Esophagus squamous epithelium (tissue), 5 donors: ENCODE measurements around the gene GLP1R. TPM values are rescaled to one million over a fixed set of nuclear protein-coding genes. Genes with fewer than 3 reads are reported as not detected.

Experiments used
- DNase-seq: peaks from one replicate; lab custom pipeline; 2025; lab: John Stamatoyannopoulos, UW
- H3K27ac ChIP-seq, 4 donors: fragments of 200-600 bp; sonication (generic); one replicate each; pipeline ENCODE4 v1.5.1; 2016 to 2019; ENCODE audit warnings: mild to moderate bottlenecking in 1 of 4
- H3K27me3 ChIP-seq, 4 donors: fragments of 200-600 bp; sonication (generic); 1 replicate in 3 of 4; 2 replicates in 1 of 4; pipeline versions ENCODE4 v1.5.1 to v1.6.0; 2017 to 2021; ENCODE audit warnings: antibody characterized with exemption in 1 of 4
- H3K36me3 ChIP-seq, 3 donors: fragments of 200-600 bp; sonication (generic); one replicate each; pipeline ENCODE4 v1.5.1; 2016 to 2019
- H3K4me1 ChIP-seq, 3 donors: fragments of 200-600 bp; sonication (generic); one replicate each; pipeline ENCODE4 v1.5.1; 2017 to 2019
- H3K4me3 ChIP-seq, 4 donors: fragments of 200-600 bp; sonication (generic); 1 replicate in 3 of 4; 2 replicates in 1 of 4; pipeline ENCODE4 v1.5.1; 2016 to 2019; ENCODE audit warnings: mild to moderate bottlenecking in 2 of 4, moderate library complexity in 1 of 4
- H3K9me3 ChIP-seq, 3 donors: fragments of 200-600 bp; sonication (generic); one replicate each; pipeline ENCODE4 v1.5.1; 2016 to 2019
- POLR2A ChIP-seq, 4 donors: fragments of 450-650 bp; IDR thresholded peaks; one replicate each; pipeline ENCODE4 v1.6.1; 2017; ENCODE audit warnings: antibody characterized with exemption in 4 of 4, mild to moderate bottlenecking in 4 of 4, moderate library complexity in 3 of 4
- WGBS, 2 donors: methylation state at CpG; one replicate each; pipeline ENCODE4 v1.1.5; 2018; 5-methylcytosine and 5-hydroxymethylcytosine counted together
- intact Hi-C: fragments of 100-400 bp; cut with DNase I; formaldehyde crosslinking; loops from one replicate; pipeline ENCODE4 v1.15.0; 2022
- total RNA-seq, 4 donors: library from RNA; depleted of rRNA; stranded (reverse); fragments of >200 nt; gene quantifications; one replicate each; pipeline ENCODE4 v1.1.0, GENCODE V29; 2016
- TF ChIP-seq, protein P1 (sequence below), 6 experiments: fragments of 450-650 bp in 4 of 6; fragments of 200-600 bp in 2 of 6; sonication (generic) in 2 of 6; IDR thresholded peaks; one replicate each; pipeline ENCODE4 v1.5.1; 2016 to 2019; ENCODE audit warnings: antibody characterized with exemption in 6 of 6, mild to moderate bottlenecking in 4 of 6, moderate library complexity in 4 of 6
- donor health status: DM: yes; HTN: yes; CAD: no.

Gene GLP1R
- total RNA-seq, 4 donors from 2014 or later, result under 0.01 to 0.15 TPM; not detected in 2

DNA sequence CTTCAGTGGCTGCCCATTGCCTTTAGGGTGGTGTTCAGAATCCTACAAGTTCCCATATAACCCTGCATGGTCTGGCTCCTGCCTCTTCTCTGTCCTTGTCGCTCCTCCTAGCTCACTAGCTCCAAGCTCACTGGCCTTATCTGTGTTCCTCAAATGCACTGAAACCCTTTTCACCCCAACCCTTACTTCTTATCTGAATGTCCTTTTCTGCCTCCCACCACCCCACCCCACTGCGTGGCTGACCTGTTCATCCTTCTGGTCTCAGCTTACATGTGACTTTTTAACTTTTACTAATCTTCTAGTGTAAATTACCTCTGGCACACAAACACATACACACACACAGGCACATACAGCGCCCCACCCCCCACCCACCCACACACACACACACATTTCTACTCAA is 41.0 kb upstream of the GLP1R start:
- no peaks in the 10 kb centered on the region for H3K9me3 ChIP-seq
- H3K4me3 ChIP-seq, result no peak overlapping the region
- no peak overlapping the region for H3K27ac ChIP-seq
- no peaks in the 10 kb centered on the region for H3K4me1 ChIP-seq
- intact Hi-C loops, result no loop called here
- TF ChIP-seq, protein P1, sequence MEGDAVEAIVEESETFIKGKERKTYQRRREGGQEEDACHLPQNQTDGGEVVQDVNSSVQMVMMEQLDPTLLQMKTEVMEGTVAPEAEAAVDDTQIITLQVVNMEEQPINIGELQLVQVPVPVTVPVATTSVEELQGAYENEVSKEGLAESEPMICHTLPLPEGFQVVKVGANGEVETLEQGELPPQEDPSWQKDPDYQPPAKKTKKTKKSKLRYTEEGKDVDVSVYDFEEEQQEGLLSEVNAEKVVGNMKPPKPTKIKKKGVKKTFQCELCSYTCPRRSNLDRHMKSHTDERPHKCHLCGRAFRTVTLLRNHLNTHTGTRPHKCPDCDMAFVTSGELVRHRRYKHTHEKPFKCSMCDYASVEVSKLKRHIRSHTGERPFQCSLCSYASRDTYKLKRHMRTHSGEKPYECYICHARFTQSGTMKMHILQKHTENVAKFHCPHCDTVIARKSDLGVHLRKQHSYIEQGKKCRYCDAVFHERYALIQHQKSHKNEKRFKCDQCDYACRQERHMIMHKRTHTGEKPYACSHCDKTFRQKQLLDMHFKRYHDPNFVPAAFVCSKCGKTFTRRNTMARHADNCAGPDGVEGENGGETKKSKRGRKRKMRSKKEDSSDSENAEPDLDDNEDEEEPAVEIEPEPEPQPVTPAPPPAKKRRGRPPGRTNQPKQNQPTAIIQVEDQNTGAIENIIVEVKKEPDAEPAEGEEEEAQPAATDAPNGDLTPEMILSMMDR (IDR thresholded peaks at IDR 0.05), result no peak
- TF ChIP-seq POLR2A (IDR thresholded peaks at IDR 0.05), result no peak
- whole genome bisulfite sequencing, 2 donors, result 59 to 69% methylated on average over 3 of the region's 3 CpGs
- no peak for DNase-seq
- H3K27me3 ChIP-seq, result peaks cover 0 to 49% (median 0%) of the 10 kb centered on the region in 4 donors
- H3K36me3 ChIP-seq, result no peaks in the 10 kb centered on the region

DNA sequence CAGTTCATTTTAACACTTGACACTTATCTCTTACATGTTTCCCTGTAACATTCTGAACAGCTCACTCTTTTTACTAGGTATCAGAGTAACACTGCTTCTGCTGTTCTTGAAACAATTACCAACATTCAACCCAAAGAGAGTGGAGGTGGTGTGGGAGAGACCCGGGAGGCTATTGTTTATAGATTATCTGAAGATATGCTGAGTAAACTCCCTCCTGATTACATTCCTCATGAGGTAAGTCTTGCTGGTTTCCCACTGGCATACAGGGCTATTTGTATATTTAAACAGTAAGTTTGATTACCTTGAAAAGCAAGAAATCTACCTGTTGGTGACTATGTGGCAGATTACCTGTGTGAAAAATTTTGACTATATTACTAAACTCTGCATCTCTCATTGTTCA is 39.8 kb upstream of the GLP1R start:
- DNase-seq, result no peak
- TF ChIP-seq, protein P1 (IDR thresholded peaks at IDR 0.05), result no peak
- no peak for TF ChIP-seq POLR2A (IDR thresholded peaks at IDR 0.05)
- H3K27me3 ChIP-seq, result peaks cover 0 to 43% (median 0%) of the 10 kb centered on the region in 4 donors
- no peaks in the 10 kb centered on the region for H3K9me3 ChIP-seq
- intact Hi-C loops, result no loop called here
- H3K4me3 ChIP-seq, result no peak overlapping the region
- H3K36me3 ChIP-seq, result no peaks in the 10 kb centered on the region
- H3K4me1 ChIP-seq, result no peaks in the 10 kb centered on the region
- no peak overlapping the region for H3K27ac ChIP-seq
- 6 to 21% methylated on average over 1 of the region's 1 CpG for WGBS, 2 donors

DNA sequence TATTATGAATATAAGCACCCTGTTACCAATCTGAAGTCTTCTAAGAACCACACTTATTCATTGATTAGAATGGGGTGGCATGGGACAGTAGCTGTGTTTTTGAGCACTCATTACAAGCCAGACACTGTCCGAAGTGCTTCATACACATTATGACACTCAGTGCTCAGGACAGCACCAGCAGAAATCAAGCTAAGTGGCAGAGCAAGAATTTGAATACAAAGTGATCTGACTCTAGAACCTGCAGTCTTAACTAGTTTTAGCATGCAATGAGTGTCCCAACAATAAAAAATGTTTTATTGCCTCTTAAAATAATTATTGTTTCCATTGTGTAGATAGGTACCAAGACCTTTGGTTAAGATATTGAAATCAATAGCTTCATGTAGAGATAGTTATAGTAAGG is 39.1 kb upstream of the GLP1R start:
- no peak overlapping the region for H3K4me3 ChIP-seq

DNA sequence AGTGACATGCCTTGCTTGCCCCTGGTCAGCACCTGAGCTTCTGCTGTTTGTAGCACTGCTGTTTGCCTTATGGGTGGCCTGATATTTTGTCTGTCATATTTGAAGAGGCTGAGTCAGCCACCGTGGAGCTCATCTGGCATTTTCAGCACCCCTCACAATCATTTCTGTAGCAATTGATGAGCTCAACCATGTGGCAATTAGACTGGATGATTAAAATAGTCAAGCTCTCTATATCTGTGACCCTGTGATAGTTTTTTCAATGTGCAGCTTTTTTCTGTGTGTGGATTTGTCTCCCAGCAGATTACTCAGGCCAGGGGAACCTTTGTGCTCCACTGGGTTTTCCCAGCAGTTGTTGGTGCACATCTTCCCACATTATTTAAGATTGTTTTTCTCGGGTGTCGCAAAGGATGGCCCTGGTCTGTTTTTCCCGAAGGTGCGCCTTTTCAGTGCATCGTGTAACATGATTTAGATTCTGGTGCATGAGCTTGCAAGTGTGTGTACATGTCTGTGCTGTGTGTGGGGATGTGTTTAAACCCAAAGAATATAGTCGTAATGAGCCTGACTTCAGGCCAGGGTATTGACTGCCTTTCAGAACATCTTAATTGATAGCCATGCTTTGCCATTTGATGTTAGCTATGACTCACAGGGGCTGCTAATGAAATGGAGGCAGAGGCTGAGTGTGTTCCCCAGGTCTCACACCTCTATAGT is 31.6 kb upstream of the GLP1R start:
- Histone ChIP-seq H3K4me3 (no peak overlapping the region), H3K36me3 (no peaks in the 10 kb centered on the region), H3K9me3 (no peaks in the 10 kb centered on the region), H3K27me3 (peaks cover 0 to 15% (median 0%) of the 10 kb centered on the region in 4 donors), H3K4me1 (no peaks in the 10 kb centered on the region), H3K27ac (no peak overlapping the region)
- 82 to 87% methylated on average over 7 of the region's 7 CpGs for WGBS, 2 donors
- DNase-seq, result no peak
- no peak for TF ChIP-seq POLR2A (IDR thresholded peaks at IDR 0.05)
- TF ChIP-seq, protein P1 (IDR thresholded peaks at IDR 0.05), result no peak
- intact Hi-C loops, result no loop called here

More for the DNA sequence above, 39.1 kb upstream of the GLP1R start:
- H3K27ac ChIP-seq, result no peak overlapping the region
- 0% methylated on average over 1 of the region's 1 CpG for WGBS, 2 donors
- no peaks in the 10 kb centered on the region for H3K9me3 ChIP-seq
- TF ChIP-seq, protein P1 (IDR thresholded peaks at IDR 0.05), result no peak
- TF ChIP-seq POLR2A (IDR thresholded peaks at IDR 0.05), result no peak
- peaks cover 0 to 42% (median 0%) of the 10 kb centered on the region in 4 donors for H3K27me3 ChIP-seq
- DNase-seq, result no peak
- intact Hi-C loops, result no loop called here
- H3K4me1 ChIP-seq, result no peaks in the 10 kb centered on the region
- H3K36me3 ChIP-seq, result no peaks in the 10 kb centered on the region

DNA sequence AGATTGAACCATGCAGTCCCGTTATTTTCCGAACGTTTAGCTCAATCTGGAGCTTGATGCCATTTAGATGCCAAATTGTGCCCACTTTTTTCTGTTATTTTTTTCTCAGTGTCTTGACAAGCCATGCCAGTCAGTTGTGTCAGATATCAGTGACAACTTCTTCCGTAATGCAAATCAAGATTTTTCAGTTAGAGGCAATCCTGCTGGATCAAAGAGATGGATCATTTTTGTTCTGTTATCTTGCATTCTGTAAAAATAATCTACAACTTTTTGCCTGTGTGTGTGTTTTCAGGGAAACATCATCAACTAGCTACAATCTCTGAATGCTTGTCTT is 31.1 kb upstream of the GLP1R start:
- intact Hi-C loops, result no loop called here
- Histone ChIP-seq H3K4me3 (no peak overlapping the region), H3K27me3 (peaks cover 0 to 15% (median 0%) of the 10 kb centered on the region in 4 donors), H3K4me1 (no peaks in the 10 kb centered on the region), H3K9me3 (no peaks in the 10 kb centered on the region), H3K36me3 (no peaks in the 10 kb centered on the region), H3K27ac (no peak overlapping the region)
- 66 to 67% methylated on average over 4 of the region's 4 CpGs for WGBS, 2 donors
- no peak for DNase-seq
- TF ChIP-seq POLR2A (IDR thresholded peaks at IDR 0.05), result no peak
- TF ChIP-seq, protein P1 (IDR thresholded peaks at IDR 0.05), result no peak
